Measurements from ENCODE around the gene ZNHIT1. TPM values are rescaled to one million over a fixed set of nuclear protein-coding genes. Genes with fewer than 3 reads are reported as not detected.
"Not testable (repeated sequence)": the region's sequence is repeated elsewhere in the genome, so short reads cannot be mapped to it uniquely, and the experiment has no call there.

The ZNHIT1 gene
- polyA plus RNA-seq, 12 donors = 21.4 to 46.7 (median 39.1) TPM; not detected in 1

DNA sequence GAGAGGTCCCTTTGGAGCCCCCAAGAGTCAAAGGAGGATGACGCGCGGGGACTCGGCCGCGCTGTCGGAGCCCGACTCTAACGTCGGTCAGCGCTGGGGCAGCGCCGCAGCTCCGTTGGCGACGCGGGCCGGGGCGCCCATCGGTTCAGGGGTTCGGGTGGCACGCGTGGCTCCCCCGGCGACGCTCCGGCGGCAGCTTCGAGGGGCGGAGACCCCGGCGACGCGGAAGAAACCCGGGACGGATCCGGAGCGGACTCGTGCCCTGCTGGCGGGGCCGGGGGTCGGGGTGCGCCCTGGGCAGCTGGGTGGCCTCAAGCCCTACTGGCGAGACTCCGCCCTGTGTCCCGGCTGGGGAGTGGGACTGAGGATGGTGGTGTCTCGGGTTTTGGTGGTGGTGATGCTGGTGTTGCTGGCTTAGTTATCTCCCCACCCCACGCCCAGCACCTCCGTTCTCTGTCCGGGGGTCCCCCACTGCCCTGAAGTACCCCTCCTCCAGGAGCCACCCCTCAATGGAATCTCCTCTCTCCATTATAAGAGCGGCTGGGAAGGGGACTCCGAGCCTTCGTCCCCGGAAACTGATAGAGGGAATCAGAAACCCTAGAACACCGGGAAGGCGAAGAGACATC, 37.7 kb upstream of the ZNHIT1 start, which contains the start of gene NAT16:
TSS of gene NAT16 (minus strand) at position 164 of the 626 bp plus-strand sequence. CDS start 5,486 bp downstream, outside the sequence.
- DNase-seq = no peak

DNA sequence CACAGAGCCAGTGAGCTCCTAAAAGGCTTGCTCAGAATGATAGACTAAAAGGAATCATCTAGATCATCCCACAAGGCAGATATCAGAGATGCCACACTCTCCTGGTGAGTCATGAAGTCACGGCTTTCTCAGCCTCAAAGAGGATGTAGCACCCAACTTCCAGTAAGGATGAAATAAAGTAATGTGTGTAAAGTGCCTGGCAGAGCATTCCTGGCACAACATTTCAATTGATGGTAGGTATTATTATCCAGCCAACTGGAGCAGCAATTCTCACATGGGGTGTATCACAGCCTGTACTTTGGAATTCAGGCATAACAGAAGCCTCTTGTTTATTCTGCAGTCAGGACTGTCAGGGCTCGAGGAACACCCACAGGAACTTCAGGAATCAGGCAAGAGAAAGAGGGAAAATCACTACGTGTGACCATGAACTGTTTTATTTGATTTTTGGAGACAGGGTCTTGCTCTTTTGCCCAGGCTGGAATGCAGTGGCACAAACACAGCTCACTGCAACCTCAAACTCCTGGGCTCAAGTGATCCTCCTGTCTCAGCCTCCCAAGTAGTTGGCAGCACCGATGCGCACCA, 32.6 kb upstream of the ZNHIT1 start:
- DNase-seq = no peak

DNA sequence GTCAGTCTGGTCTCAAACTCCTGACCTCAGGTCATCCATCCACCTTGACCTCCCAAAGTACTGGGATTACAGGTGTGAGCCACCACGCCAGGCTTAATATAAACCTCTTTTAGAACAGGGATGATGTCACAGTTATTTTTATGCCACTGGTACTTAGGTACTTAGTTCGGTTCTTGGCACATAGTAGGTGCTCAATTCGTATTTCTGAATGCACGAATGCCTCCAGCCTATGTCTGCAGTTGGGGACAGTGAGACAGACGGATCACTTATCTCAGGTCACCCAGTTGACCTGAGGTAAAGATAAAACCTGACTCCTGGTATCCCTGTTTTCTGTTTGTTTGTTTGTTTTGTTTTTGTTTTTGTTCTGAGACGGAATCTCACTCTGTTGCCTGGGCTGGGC, 31.8 kb upstream of the ZNHIT1 start:
- DNase-seq = no peak

DNA sequence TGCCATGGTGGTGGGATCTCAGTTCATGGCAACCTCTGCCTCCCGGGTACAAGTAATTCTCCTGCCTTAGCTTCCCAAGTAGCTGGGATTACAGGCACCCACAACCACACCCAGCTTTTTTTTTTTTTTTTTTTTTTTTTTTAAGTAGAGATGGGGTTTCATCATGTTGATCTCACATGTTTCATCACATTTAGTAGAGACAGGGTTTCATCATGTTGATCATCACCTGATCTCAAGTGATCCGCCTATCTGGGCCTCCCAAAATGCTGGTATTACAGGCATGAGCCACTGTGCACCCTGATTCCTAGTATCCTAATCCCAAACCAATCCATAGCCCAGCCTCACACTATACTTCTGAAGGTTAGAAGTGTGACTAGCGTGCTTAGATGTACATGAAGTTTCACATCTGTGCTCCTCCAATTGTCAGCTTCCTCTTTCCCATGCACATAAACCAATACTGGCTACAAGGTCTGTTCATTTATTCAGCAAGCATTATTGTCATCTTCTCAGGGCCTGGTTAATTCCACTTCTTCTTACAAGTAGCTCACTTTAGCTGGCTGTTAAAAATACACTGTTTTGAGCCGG, 31.0 kb upstream of the ZNHIT1 start:
- DNase-seq = no peak

DNA sequence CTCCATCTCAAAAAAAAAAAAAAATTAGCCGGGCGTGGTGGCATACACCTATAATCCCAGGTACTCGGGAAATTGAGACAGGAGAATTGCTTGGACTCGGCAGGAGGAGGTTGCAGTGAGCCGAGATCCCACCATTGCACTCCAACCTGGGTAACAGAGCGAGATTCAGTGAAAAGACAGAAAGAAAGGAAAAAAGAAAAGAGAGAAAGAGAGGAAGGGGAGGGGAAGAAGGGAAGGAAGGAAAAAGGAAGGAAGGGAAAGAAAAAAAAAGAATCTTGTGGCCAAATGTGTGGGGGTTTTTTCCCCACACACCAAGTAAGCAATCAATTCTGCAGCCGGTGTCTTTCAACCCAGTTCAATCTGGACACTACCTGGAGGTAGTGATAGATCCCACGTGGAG, 28.9 kb upstream of the ZNHIT1 start:
- DNase-seq = no peak

DNA sequence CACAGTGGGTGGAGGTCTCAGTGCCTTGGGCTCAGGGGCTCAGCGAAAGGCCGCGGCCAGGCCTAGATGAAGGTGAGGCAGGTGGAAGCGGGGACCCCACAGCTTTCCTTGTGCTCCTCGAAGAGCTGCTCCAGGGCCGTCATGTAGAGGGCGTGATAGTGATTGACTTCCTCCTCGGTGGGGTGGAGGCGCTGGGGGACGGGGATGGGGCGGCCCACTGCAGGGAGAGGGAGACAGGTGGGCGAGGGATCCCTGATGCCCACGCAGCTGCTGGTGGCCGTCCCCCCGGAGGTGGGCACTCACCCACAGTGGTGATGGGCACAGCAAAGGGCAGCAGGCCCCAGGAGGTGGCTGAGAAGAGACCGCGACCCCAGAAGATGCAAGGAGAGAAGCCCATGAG, 22.1 kb upstream of the ZNHIT1 start:
- DNase-seq = no peak

DNA sequence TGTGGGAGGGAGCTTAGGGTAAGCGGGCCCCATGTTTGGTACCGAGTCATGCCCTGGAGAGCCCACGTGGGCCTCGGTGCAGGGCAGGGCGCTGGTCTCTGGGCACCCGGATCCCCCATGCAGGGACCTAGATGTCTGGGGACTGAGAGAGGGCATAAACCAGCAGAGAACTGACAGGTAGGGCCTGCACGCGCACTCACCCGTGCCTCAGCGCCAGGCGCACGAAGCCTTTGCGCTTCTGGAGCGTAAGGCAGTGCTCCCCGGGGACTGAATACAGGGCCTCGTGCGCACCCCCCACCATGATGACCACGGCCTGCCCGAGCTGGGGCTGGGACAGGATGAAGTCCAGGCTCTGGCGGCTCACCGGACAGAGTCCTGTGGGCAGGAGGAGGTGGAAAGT, 20.0 kb upstream of the ZNHIT1 start:
- DNase-seq = no peak

DNA sequence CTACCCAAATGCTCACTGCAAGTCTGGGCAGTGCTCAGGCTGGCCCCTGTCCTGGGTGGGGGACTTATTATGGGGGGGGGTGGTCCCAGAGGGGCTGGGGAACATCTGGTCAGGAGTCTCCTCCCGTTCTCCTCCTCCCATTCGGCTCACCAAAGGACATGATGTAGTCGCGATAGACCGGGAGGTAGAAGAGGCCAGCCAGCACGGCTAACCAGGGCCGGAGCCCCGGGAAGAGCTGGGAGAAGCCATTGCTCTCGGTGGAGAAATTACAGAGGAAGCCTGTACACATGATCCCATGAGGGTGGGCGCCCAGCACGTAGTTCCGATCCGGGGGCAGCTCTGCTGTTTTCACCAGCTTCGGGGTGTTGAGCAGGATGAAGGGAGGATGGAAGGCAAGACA, 19.5 kb upstream of the ZNHIT1 start:
- no peak for DNase-seq

DNA sequence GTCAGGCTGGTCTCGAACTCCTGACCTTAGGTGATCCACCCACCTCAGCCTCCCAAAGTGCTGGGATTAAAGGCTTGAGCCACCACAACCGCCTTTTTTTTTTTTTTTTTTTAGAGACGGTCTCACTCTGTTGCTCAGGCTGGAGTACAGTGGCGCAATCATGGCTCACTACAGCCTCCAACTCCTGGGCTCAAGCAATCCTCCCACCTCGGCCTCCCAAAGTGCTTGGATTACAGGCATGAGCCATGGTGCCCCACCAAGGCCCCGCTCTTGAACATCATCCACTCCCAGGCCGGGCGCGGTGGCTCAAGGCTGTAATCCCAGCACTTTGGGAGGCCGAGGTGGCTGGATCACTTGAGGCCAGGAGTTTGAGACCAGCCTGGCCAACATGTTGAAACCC, 18.4 kb upstream of the ZNHIT1 start:
- DNase-seq = not testable (repeated sequence)

DNA sequence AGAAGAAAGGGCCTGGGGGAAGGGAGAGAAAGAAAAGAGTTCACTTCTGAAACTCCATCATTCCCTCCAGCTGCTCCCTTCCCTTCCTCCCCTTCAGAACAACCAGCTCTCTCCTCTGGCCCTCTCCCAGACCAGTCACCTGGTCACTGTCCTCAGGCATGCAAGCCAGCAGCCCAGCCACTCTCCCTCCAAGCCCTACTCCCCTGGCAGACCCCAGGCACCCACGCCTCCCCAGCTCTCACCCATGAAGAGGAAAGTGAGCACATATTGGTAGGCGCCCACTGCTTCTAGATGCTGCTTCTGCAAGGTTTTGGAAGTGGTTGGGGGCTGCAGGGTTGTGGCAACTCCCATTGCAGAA, 17.5 kb upstream of the ZNHIT1 start:
- DNase-seq = no peak

DNA sequence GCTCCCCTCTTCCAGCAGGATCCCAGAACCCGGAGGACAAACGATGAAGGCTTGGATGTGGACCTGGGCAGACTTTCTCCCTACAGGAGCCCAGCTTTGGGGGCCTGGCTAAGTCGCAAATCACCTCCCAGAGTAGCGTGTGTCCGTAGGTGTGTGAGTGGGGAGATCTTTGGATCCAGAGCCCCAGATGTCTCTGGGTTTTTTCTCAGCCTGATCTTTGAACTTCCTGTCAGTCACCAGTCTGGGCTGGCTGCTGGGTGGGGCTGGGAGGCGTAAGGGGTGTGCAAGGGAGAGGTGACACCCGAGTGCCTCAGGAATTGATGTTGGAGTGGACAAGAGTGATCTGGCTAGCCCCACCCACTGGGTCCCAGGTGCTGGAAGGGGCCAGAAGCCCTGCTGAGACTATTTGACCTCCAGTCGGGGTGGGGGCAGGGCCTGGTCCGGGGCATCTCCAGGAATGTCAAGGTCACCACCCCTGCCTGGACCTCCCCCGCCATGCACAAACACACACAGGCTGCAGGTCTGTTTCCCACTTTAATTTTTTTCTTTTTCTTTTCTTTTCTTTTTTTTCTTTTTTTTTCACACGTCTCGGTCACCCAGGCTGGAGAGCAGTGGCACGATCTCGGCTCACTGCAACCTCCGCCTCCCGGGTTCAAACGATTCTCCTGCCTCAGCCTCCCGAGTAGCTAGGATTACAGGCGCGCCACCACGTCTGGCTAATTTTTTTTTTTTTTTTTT, 16.9 kb upstream of the ZNHIT1 start, which contains the start of gene MOGAT3:
TSS of gene MOGAT3 (minus strand) at position 175 of the 738 bp plus-strand sequence. CDS start 182 bp downstream, outside the sequence.
- no peak for DNase-seq

DNA sequence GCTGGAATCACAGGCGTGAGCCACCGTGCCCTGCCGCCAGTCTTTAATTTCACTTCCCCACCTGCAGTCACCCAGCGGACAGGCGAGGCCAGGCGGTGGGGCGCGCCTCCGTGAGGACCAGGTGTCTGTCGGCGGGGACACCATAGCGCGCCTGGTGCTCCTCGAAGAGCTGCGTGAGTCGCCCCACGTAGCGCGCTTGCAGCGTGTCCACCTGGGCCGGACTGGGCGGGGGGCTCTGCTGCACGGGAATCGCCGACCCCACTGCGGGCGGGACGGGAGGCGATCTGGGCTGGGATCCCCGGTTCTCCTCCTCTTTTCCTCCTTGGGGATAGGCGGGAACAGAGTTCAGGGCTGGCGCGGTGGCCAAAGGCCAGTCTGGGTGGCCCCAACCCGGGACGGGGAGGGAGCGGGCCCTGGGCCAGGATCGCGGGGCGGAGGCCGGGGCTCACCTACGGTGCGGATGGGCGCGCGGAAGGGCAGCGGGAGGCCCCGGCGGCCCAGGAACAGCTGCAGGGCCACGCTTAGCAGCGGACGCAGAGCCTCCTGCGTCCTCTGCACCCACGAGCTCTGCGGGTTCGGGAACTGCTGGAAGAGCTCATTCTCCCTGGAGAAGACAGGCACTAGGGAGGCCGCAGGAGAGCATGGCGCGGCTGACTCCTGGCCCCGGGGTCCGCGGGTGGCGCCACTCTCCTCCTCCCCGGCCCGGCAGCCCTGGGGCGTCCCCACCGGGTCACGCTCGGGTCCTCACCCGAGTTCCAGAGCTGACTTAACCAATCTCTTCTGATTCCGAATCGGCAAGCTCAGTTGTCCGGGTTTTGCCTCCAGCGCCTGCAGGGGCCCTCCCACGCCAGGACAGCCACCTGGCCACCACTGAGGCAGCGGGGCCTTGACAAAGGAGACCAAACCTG, 16.0 kb upstream of the ZNHIT1 start:
- no peak for DNase-seq

DNA sequence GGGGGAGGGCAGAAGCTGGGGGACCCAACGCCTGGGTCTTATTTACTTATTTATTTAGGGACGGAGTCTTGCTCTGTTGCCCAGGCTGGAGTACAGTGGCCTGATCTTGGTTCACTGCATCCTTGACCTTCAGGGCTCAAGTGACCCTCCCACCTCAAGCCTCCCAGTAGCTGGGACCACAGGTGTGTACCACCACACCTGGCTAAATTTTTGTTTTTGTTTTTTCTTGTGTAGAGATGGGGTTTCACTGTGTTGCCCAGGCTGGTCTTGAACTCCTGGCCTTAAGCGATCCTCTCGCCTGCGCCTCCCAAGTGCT, 15.4 kb upstream of the ZNHIT1 start:
- no peak for DNase-seq

DNA sequence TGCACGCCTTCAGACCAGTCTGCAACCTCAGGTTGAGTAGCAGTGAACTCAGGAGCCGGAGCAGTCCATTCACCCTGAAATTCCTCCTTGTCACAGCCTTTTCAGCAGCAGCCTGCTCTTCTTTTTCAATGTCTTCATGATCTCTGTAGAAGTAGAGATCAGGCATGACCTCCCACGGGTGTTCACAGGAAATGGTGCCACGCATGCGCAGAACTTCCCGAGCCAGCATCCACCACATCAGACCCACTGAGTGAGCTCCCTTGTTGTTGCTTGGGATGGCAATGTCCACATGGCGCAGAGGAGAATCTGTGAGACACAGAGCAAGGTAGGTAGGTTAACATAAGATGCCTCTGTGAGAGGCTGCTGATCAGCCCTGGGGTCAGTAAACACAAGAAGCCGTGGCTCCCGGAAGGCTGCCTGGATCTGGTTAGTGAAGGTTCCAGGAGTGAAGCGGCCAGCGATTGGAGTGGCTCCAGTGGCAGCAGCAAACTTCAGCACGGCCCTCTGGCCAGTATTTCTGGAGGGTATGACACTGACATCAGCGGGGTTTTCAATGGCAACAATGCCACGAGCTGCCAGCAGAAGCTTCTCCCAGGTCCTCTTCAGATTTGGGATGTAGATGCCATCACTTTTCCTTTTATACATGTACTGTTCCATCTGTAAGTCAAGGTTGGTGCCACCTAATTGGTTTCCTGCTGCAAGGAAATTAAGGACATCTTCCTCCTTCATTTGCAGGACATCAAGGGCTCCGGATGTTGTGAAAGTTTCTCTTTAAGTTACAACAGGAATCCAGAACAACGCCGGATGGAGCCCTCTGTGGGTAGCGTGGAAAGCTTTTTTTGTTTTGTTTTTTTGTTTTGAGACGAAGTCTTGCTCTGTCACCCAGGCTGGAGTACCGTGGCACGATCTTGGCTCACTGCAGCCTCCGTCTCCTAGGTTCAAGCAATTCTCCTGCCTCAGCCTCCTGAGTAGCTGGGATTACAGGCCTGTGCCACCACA, 13.9 kb upstream of the ZNHIT1 start:
- not testable (repeated sequence) for DNase-seq

DNA sequence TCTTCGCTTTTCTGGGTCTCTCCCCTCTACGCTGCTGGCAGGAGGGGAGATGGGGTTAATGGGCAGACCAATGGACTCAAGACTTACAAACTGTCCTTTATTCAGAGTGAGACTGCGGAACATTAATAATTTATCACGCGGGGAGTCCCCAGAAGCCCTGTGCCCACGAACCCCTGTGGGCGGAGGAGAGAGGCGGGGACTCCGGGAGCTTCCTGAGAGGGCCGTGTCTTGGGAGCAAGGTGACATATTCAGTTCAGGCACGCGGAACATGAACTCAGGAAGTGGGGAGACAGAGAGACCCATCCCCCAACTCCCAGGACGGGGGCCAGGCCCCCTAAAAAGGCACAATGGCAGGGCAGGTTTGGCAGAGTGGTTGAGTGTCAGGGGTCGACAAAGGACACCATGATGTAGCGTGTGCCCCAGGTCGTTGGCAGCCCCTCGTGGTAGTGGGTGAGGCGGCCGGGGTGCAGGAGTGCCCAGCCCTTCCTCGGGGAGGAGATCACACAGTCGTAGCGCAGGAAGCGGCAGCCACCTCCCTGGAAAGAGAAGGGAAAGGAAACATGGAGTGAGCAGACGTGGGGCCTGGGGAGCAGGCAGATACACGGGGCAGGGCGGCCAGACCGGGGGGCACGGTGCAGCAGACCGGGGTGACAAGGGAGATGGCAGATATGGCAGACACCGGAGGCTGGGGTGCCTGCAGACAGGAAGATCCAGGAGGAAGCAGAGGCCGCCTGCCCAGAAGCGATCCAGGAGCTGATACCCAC, 11.9 kb upstream of the ZNHIT1 start:
- no peak for DNase-seq

DNA sequence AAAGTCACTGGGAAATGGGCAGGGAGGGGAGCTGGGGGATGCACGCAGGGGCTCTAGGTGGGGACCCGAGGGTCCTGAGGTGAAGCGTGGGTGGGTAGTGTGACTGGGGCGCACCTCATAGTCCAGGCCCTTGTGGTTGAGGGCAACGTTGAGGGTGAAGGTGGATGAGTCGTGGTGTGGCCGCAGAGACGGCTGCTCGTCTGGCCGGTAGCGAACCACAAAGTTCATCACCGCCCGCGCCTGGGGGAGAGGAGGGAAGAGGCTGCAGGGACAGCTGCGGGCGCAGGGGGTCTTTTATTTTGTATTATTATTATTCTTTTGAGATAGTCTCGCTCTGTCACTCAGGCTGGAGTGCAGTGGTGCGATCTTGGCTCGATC, 11.3 kb upstream of the ZNHIT1 start:
- no peak for DNase-seq

DNA sequence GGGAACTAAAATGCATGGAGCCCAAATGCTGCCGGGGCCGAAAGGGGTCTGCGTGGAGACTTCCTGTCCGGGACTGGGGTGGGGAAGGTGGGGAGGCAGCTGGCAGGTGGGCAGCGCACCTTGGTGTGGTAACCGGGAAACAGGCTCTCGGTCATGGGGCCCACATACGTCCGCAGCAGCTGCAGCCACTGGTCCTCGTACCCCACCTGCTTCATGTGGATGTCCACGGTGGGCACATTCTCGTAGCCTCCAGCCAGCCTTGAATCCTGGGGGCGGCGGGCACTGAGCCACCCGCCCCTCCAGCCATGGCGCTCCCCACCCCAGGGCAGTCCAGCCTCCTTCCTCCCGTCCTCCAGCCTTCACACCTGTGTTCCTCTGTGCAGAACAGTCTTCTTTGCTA, 10.5 kb upstream of the ZNHIT1 start:
- no peak for DNase-seq

DNA sequence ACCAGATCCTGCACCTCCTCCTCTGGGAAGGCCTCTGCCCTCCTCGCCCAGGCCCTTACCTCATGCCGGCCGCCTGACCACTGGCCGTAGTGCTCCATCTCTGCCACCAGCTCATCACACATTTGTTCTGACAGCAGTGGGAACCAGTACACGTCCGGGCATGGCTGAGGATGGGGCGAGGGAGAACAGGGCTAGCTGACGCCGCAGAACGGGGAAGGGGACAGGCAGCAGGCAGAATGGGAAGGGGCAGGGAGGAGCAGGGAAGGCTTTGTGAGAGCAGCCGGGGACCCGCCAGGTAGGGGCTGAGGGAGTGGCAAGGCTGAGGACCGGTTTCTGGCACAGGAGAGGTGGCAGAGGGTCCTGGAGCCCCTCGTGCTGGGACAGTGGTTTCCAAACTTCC, 9.2 kb upstream of the ZNHIT1 start:
- no peak for DNase-seq

DNA sequence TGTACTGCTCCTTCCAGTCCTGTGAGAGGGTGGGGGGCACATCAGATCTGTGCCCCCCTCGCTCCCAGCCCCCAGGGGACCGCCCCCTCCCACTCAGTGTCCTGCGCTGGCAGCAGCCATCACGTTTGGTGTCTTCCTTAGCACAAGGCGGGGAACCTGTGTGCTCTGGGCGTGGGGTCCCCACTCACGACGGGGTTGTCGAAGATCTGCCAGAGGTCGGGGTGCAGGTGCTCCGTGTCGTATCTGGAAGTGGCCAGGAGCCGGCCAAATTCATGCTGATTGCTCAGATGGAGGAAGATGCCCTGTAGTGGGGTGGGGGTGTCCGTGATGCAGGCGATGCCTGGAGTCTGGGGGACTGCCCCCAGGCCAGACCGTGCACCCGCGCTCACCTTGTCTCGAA, 7.8 kb upstream of the ZNHIT1 start:
- no peak for DNase-seq

DNA sequence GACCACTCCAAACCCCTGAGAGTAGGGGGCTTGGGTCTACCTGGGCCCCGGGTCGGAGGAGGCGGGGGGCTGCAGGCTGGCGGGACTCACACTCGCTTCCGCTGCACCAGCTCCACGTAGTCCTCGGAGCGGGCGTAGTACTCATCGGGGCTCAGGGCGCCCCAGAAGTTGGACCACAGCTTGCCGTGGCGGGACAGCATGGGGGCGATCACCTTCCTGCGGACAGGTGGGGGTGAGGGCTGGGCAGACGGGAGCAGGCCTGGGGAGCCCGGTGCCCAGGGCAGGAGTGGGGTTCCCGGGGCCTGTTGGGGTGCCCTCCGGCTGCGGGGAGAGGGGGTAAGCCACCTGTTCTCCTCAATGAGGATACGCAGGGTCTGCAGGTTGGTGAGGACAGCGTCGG, 6.5 kb upstream of the ZNHIT1 start:
- no peak for DNase-seq
